VCaP (cell line): Measurements from ENCODE around the gene RNH1.

ENCODE experiments used
- H3K27ac ChIP-seq: fragments of 450-650 bp; 2 replicates; pipeline ENCODE4 v1.5.1; 2017
- CTCF ChIP-seq: fragments of 450-650 bp; conservative IDR thresholded peaks from 2 replicates; pipeline ENCODE4 v1.5.1; 2017; ENCODE audit warnings: mild to moderate bottlenecking, moderate library complexity

The RNH1 gene

GRCh38 chr11:473962-474785 is 32.9 kb downstream of the RNH1 start:
- no peak overlapping the region for H3K27ac ChIP-seq
- TF ChIP-seq CTCF: no peak

GRCh38 chr11:473415-473814 is 33.6 kb downstream of the RNH1 start:
- no peak for TF ChIP-seq CTCF
- H3K27ac ChIP-seq: no peak overlapping the region

DNA sequence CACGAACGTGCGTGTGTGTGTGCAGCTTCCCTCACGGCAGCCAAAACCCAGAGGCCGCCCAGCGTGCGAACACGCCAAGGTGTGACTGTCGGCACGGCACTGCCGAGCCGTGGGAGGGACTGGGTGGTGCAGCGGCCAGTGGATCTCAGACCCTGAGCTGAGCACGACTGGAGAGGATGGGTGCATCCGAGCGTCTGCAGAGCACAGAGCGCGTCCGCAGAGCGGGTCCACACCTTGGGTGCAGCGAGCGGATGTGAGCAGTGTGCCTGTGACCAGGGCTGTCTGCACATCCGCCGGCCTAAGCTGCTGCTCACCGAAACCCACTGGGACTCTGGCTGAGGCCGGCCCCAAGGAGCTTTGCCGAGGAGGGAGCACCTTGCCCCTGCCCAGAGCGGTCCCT is 34.2 kb downstream of the RNH1 start:
- H3K27ac ChIP-seq: no peak overlapping the region
- TF ChIP-seq CTCF: no peak

- TF ChIP-seq CTCF: no peak
- H3K27ac ChIP-seq: no peak overlapping the region
These were observed 34.8 kb downstream of the RNH1 start for GRCh38 chr11:472272-472671.

GRCh38 chr11:471468-472145 is 35.4 kb downstream of the RNH1 start:
- no peak for TF ChIP-seq CTCF
- peak overlapping the region; percentile 88; the same call in 1 of the 2 replicates for H3K27ac ChIP-seq

DNA sequence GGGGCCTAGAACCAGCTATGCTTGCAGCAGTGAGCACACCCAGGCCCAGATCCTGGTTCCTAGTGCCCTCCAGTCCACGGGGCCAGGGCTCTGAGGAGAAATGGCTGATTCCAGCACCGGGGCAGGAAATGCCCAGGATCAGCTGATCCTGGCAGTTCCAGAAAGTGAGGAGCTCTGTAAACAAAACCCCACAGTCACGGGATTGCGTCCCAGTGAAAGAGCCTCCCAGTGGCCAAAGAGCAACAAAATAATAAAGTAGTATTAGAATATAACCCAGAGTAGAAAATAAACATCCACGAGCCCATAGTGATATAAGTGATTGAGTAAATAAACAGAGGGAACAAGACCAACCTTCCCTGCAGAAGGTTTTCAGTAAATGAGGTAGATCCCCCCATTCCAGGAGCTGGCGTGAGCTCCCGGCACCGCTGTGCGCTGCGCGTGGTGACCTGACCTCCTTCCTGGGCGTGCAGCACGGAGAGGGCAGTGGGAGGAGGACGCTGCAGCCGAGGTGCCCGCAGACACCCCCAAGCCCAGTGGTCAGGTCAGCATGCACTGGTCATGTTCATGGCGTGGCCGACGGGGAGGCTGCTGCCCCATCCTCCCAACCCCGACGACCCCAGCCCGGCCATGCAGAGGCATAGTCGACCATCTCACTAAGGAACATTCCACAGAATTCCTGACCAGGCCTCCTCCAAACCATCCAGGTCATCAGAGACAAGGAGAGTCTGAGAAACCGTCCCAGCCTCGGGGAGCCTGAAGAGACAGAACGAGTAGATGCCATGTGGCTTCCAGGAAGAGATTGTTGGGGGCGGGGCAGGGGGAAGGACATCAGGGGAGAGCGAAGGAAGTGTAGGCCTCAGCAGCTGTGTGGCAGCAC is 37.1 kb downstream of the RNH1 start:
- peak overlapping the region; percentile 88 for H3K27ac ChIP-seq
- peak; percentile 45 for TF ChIP-seq CTCF

DNA sequence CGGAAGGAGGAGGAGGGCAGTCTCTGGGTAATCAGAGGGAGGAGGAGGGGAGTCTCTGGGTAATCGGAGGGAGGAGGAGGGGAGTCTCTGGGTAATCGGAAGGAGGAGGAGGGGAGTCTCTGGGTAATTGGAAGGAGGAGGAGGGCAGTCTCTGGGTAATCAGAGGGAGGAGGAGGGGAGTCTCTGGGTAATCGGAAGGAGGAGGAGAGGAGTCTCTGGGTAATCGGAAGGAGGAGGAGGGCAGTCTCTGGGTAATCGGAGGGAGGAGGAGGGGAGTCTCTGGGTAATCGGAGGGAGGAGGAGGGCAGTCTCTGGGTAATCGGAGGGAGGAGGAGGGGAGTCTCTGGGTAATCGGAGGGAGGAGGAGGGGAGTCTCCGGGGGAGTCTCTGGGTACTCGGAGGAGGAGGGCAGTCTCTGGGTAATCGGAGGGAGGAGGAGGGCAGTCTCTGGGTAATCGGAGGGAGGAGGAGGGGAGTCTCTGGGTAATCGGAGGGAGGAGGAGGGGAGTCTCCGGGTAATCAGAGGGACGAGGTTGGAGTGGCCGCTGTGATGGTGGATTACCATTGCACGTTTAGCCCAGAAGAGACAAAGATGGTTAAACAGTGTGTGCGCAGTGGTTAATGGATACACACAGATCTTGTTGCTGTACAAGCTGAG is 37.9 kb downstream of the RNH1 start:
- peak overlapping the region; percentile 88 for H3K27ac ChIP-seq
